HAP-1 (cell line): ENCODE measurements around the gene GPX5.

Experiments
- DNase-seq, 2 experiments: peaks; one replicate each; pipeline ENCODE4 v3.0.0-alpha.2; 2016 to 2020; ENCODE audit warnings: low spot score in 2 of 2
- H3K27me3 ChIP-seq: fragments of 250-450 bp; sonication (Bioruptor Pico); 2 replicates; pipeline ENCODE4 v1.5.1; 2020; ENCODE audit warnings: low read depth, mild to moderate bottlenecking, moderate library complexity
- H3K36me3 ChIP-seq: fragments of 250-450 bp; sonication (Bioruptor Pico); replicated peaks from 2 replicates; pipeline ENCODE4 v1.5.1; 2020; ENCODE audit warnings: mild to moderate bottlenecking
- H3K4me1 ChIP-seq: fragments of 250-450 bp; sonication (Bioruptor Pico); 2 replicates; pipeline ENCODE4 v1.5.1; 2020; ENCODE audit warnings: mild to moderate bottlenecking
- H3K4me3 ChIP-seq: fragments of 250-450 bp; sonication (Bioruptor Pico); 2 replicates; pipeline ENCODE4 v1.5.1; 2020; ENCODE audit warnings: mild to moderate bottlenecking, moderate library complexity
- H3K9me3 ChIP-seq: fragments of 250-450 bp; sonication (Bioruptor Pico); 2 replicates; pipeline ENCODE4 v1.5.1; 2020; ENCODE audit warnings: mild to moderate bottlenecking, moderate library complexity
- in situ Hi-C: fragments of 300-500 bp; cut with MboI; formaldehyde crosslinking; loops from 3 replicates; pipeline ENCODE4 v1.14.3; 2020; ENCODE audit warnings: low sequenced_read_pairs, inconsistent platforms, mixed read lengths

Gene GPX5

GRCh38 chr6:28553986-28554881 is 28.6 kb downstream of the GPX5 start:
- Histone ChIP-seq H3K4me1 (no peaks in the 10 kb centered on the region), H3K36me3 (no peaks in the 10 kb centered on the region), H3K27me3 (peaks cover 12% of the 10 kb centered on the region), H3K9me3 (no peaks in the 10 kb centered on the region), H3K4me3 (no peak overlapping the region)
- in situ Hi-C loops, result no loop called here
- DNase-seq, result no peak

DNA sequence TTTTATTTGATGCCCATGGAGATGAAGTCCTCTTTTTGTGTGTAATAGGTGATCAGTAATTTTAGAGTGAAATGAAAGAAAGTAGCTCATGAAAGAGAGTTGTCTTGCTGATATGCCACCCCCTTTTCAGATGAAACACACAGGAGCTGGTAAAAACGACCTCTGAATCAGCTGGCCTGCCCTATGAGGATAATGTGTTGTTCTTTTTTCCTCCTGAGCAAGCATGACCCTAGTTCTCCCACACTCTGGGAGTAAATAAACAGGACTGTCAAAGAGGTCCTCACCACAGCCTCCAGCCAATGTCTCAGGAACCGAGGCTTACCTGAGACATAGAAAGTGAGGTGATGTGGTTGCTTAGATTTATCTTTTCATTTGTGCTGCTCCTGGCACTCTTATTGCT is 29.5 kb downstream of the GPX5 start:
- Histone ChIP-seq H3K9me3 (no peaks in the 10 kb centered on the region), H3K4me1 (no peaks in the 10 kb centered on the region), H3K36me3 (no peaks in the 10 kb centered on the region), H3K4me3 (no peak overlapping the region), H3K27me3 (peaks cover 12% of the 10 kb centered on the region)
- in situ Hi-C loops, result no loop called here
- no peak for DNase-seq

DNA sequence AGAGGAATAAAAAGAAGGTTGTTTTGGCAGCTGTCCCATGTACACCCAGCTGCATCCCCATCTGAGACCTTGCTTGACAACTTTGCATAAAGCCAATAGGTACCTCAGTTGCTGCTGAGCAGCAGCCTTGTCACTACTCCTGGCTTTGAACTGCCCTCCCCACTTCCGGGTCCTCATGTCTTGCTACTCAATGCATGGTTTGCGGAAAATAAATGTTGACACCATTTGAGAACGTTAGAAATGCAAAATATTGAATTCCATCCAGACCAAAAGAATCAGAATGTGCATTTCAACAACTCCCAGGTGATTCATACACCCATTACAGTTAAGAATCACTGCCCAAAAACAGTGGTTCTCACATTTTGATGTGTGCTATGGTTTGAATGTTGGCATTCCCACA is 32.9 kb downstream of the GPX5 start:
- Histone ChIP-seq H3K36me3 (no peaks in the 10 kb centered on the region), H3K4me3 (no peak overlapping the region), H3K9me3 (no peaks in the 10 kb centered on the region), H3K4me1 (no peaks in the 10 kb centered on the region), H3K27me3 (peaks cover 5% of the 10 kb centered on the region)
- in situ Hi-C loops, result no loop called here
- DNase-seq, result no peak

DNA sequence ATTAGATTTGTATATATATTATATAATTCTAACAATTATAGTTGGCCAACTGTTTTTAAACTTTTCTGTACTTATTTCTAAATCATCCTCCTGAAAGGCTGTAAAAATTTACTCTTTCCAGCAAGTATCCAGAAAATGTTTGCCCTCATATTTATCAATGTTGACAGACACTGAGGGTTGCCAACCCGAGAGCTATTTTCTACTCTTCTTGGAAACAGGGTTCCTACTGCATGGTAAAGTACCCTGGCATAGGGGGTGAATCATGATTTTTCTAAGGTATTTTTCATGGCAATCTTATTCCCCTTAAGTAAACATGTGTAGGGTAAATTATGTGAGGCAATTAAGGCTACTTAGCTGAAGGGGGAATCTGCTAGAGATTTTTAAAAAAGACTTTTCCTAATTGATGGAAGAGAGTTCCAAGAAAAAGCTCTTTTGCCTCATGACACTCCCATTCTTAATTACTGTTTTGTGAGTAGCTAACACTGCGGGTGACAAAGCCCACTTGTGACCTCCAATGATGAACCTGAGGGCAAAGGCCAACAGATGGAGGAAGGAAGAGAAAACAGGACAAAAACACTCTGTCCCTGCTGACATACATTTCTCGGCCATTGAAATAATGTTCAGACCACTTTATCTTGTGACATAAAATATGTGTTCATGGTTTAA is 37.9 kb downstream of the GPX5 start:
- Histone ChIP-seq H3K27me3 (peaks cover 5% of the 10 kb centered on the region), H3K36me3 (no peaks in the 10 kb centered on the region), H3K9me3 (no peaks in the 10 kb centered on the region), H3K4me1 (no peaks in the 10 kb centered on the region), H3K4me3 (no peak overlapping the region)
- in situ Hi-C loops, result no loop called here
- no peak for DNase-seq

GRCh38 chr6:28565823-28566526 is 40.3 kb downstream of the GPX5 start:
- in situ Hi-C loops, result no loop called here

GRCh38 chr6:28566527-28567252 is 41.0 kb downstream of the GPX5 start:
- Histone ChIP-seq H3K4me3 (no peak overlapping the region), H3K27me3 (peaks cover 10% of the 10 kb centered on the region), H3K36me3 (no peaks in the 10 kb centered on the region), H3K9me3 (no peaks in the 10 kb centered on the region), H3K4me1 (no peaks in the 10 kb centered on the region)
- no peak for DNase-seq
- in situ Hi-C loops, result no loop called here

More at GRCh38 chr6:28565823-28566526, 40.3 kb downstream of the GPX5 start:
- peaks cover 6% of the 10 kb centered on the region; the same call in 1 of the 2 replicates for H3K27me3 ChIP-seq
- no peak overlapping the region for H3K4me3 ChIP-seq
- H3K9me3 ChIP-seq, result no peaks in the 10 kb centered on the region
- H3K36me3 ChIP-seq, result no peaks in the 10 kb centered on the region
- H3K4me1 ChIP-seq, result no peaks in the 10 kb centered on the region
- no peak for DNase-seq

DNA sequence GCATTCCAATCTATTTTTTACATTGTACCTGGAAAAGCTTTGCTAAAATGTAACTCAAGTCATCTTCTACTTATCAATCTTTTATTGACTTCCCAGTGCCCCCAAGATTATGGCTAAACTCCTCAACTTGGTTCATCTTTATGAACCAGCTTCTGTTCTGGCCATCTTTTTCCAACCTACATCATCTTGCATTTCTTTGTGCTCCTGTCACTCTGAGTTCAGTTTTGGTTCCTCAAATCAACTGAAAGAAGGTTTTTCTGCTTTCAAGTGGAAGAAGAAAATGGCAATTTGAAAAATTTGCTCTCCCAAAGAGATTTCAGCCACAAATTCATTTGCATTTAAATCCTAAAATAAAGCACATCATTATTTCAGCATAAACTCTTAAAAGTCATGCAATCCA is 41.8 kb downstream of the GPX5 start:
- in situ Hi-C loops, result no loop called here

DNA sequence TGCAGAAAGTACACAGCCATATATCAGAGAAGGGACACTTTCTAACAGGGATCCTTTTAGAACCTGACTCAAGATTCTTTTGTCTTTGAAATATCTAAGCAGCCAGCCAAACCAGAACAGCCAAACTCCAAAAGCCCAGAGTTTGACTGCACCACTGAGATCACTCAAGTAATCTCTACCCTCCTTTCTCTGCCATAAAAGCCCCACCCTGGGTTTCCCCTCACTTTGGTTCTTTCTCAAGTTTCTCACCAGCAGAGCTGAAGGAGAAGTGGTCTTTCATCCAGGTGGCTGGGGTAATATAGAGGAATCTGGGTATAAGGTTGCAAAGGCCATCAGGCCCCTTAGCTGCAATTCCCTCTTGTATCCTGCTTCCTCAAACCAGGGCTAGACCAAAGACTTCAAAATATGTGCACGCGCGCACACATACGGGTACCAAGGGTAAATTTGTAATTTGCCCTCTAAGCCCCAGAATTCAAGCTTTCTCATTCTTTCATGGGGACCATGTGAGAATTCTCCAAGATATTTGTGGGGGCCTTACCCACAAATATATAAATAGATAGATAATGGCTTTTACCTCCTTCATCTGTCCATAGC is 42.9 kb downstream of the GPX5 start:
- Histone ChIP-seq H3K4me3 (no peak overlapping the region), H3K4me1 (no peaks in the 10 kb centered on the region), H3K9me3 (no peaks in the 10 kb centered on the region), H3K36me3 (no peaks in the 10 kb centered on the region), H3K27me3 (peaks cover 17% of the 10 kb centered on the region)
- DNase-seq, result no peak
- in situ Hi-C loops, result no loop called here

More for the DNA sequence above, 41.8 kb downstream of the GPX5 start:
- no peak for DNase-seq
- Histone ChIP-seq H3K4me3 (no peak overlapping the region), H3K36me3 (no peaks in the 10 kb centered on the region), H3K4me1 (no peaks in the 10 kb centered on the region), H3K9me3 (no peaks in the 10 kb centered on the region), H3K27me3 (peaks cover 12% of the 10 kb centered on the region)

GRCh38 chr6:28569748-28570147 is 44.1 kb downstream of the GPX5 start:
- Histone ChIP-seq H3K4me3 (no peak overlapping the region), H3K36me3 (no peaks in the 10 kb centered on the region)
- in situ Hi-C loops, result no loop called here

DNA sequence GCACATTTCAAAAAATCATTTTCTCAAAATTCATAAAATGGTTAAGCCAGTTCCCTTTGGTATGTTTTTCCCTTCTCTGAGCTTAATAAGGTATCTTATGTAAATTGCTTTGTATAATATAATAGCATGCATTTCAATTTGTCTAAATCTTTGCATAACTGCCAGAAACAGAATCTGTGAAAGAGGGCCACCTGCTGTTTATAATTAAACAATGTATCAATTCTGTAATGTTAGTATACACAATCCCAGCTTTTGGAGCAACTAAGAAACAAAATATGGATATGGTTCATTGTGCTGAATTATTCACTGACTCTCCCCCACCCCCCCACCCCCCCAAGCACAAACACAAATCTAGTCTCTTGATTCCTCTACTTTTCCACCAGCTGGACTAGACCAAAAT is 54.8 kb downstream of the GPX5 start:
- Histone ChIP-seq H3K27me3 (0 out of 2 replicates have a peak, but pooled peaks cover under 1% of the 10 kb centered on the region), H3K4me1 (no peaks in the 10 kb centered on the region), H3K4me3 (no peak overlapping the region), H3K9me3 (no peaks in the 10 kb centered on the region), H3K36me3 (no peaks in the 10 kb centered on the region)
- in situ Hi-C loops, result no loop called here
- DNase-seq, result no peak

More at GRCh38 chr6:28569748-28570147, 44.1 kb downstream of the GPX5 start:
- DNase-seq, result no peak
- Histone ChIP-seq H3K4me1 (no peaks in the 10 kb centered on the region), H3K9me3 (no peaks in the 10 kb centered on the region), H3K27me3 (peaks cover 19% of the 10 kb centered on the region)

GRCh38 chr6:28583463-28583862 is 57.8 kb downstream of the GPX5 start:
- no peak for DNase-seq
- no peaks in the 10 kb centered on the region for H3K4me1 ChIP-seq
- no peaks in the 10 kb centered on the region for H3K36me3 ChIP-seq
- no peak overlapping the region for H3K4me3 ChIP-seq
- no peaks in the 10 kb centered on the region for H3K9me3 ChIP-seq
- in situ Hi-C loops, result no loop called here
- H3K27me3 ChIP-seq, result 0 out of 2 replicates have a peak, but pooled peaks cover 3% of the 10 kb centered on the region
